Mesothelial cell of epicardium (in vitro differentiated cells): ENCODE measurements around the gene CD99. TPM values are rescaled to one million over a fixed set of nuclear protein-coding genes. Genes with fewer than 3 reads are reported as not detected.

Experiments
- DNase-seq, 2 experiments: peaks; one replicate each; pipeline ENCODE4 v3.0.0; 2021; ENCODE audit warnings: low spot score in 2 of 2; ENCODE audit not compliant: unreplicated experiment in 2 of 2
- H3K27ac Mint-ChIP-seq: 2 replicates; pipeline ENCODE4 v1.8.0; 2021; ENCODE audit warnings: mixed read lengths
- H3K27me3 Mint-ChIP-seq: 2 replicates; pipeline ENCODE4 v1.8.0; 2021; ENCODE audit warnings: low read depth, mixed read lengths
- H3K36me3 Mint-ChIP-seq: 2 replicates; pipeline ENCODE4 v1.8.0; 2021; ENCODE audit warnings: mixed read lengths
- H3K4me1 Mint-ChIP-seq: 2 replicates; pipeline ENCODE4 v1.8.0; 2021; ENCODE audit warnings: mixed read lengths
- H3K4me3 Mint-ChIP-seq: 2 replicates; pipeline ENCODE4 v1.8.0; 2021; ENCODE audit warnings: mild to moderate bottlenecking, moderate library complexity, mixed read lengths
- H3K9me3 Mint-ChIP-seq: 2 replicates; pipeline ENCODE4 v1.8.0; 2021; ENCODE audit warnings: mixed read lengths
- CTCF ChIP-seq: fragments of 200-600 bp; sonication (generic); IDR thresholded peaks from one replicate; pipeline ENCODE4 v1.5.0; 2021; ENCODE audit warnings: antibody characterized with exemption; ENCODE audit not compliant: unreplicated experiment
- total RNA-seq: library from RNA; stranded (reverse); gene quantifications from 3 replicates; pipeline ENCODE4 v1.2.1, GENCODE V29; 2021

CD99 gene
- total RNA-seq, 1 donor from 2014 or later, result 244 TPM

- H3K36me3 Mint-ChIP-seq, result peaks cover 12% of the 10 kb centered on the region
- H3K27ac Mint-ChIP-seq, result no peak overlapping the region
- H3K4me1 Mint-ChIP-seq, result no peaks in the 10 kb centered on the region
- DNase-seq, result no peak
- H3K9me3 Mint-ChIP-seq, result no peaks in the 10 kb centered on the region
- no peak for TF ChIP-seq CTCF
- H3K27me3 Mint-ChIP-seq, result no peaks in the 10 kb centered on the region
- no peak overlapping the region for H3K4me3 Mint-ChIP-seq
Observed at GRCh38 chrX:2656257-2656836, 34.7 kb upstream of the CD99 start.

- Mint-ChIP-seq H3K4me1 (no peaks in the 10 kb centered on the region), H3K9me3 (no peaks in the 10 kb centered on the region), H3K36me3 (peaks cover 12% of the 10 kb centered on the region), H3K4me3 (no peak overlapping the region), H3K27me3 (no peaks in the 10 kb centered on the region), H3K27ac (no peak overlapping the region)
- TF ChIP-seq CTCF, result no peak
- DNase-seq, result no peak
Observed at GRCh38 chrX:2657532-2658113, 33.5 kb upstream of the CD99 start.

- Mint-ChIP-seq H3K36me3 (peaks cover 7% of the 10 kb centered on the region), H3K9me3 (no peaks in the 10 kb centered on the region), H3K4me1 (no peaks in the 10 kb centered on the region), H3K27me3 (no peaks in the 10 kb centered on the region), H3K27ac (no peak overlapping the region), H3K4me3 (no peak overlapping the region)
- DNase-seq, result no peak
- TF ChIP-seq CTCF, result no peak
Observed at GRCh38 chrX:2658585-2659292, 32.4 kb upstream of the CD99 start.

GRCh38 chrX:2662586-2662985 is 28.5 kb upstream of the CD99 start:
- Mint-ChIP-seq H3K4me3 (no peak overlapping the region), H3K36me3 (peaks cover 1% of the 10 kb centered on the region), H3K27me3 (no peaks in the 10 kb centered on the region), H3K9me3 (no peaks in the 10 kb centered on the region), H3K27ac (no peak overlapping the region), H3K4me1 (peaks cover 5% of the 10 kb centered on the region)
- DNase-seq, result no peak
- no peak for TF ChIP-seq CTCF

GRCh38 chrX:2664502-2664901 is 26.6 kb upstream of the CD99 start:
- Mint-ChIP-seq H3K9me3 (no peaks in the 10 kb centered on the region), H3K36me3 (peaks cover 1% of the 10 kb centered on the region), H3K4me1 (peaks cover 5% of the 10 kb centered on the region), H3K27ac (peak overlapping the region; percentile 70), H3K4me3 (peak overlapping the region; percentile 2), H3K27me3 (no peaks in the 10 kb centered on the region)
- no peak for TF ChIP-seq CTCF
- DNase-seq, result no peak
